GM21619 (cell line): ENCODE results near the gene SERPINA1.
"Not testable (repeated sequence)": the region's sequence is repeated elsewhere in the genome, so short reads cannot be mapped to it uniquely, and the experiment has no call there.

Source experiments
- ATAC-seq: cut with Tn5 transposase; IDR thresholded peaks from one replicate; pipeline ENCODE4 v1.9.1; 2021; ENCODE audit not compliant: unreplicated experiment

Gene SERPINA1

GRCh38 chr14:94372021-94372605, 16.3 kb downstream of the SERPINA1 start:
- ATAC-seq: no peak

GRCh38 chr14:94370524-94370910, 17.9 kb downstream of the SERPINA1 start:
- no peak for ATAC-seq

DNA sequence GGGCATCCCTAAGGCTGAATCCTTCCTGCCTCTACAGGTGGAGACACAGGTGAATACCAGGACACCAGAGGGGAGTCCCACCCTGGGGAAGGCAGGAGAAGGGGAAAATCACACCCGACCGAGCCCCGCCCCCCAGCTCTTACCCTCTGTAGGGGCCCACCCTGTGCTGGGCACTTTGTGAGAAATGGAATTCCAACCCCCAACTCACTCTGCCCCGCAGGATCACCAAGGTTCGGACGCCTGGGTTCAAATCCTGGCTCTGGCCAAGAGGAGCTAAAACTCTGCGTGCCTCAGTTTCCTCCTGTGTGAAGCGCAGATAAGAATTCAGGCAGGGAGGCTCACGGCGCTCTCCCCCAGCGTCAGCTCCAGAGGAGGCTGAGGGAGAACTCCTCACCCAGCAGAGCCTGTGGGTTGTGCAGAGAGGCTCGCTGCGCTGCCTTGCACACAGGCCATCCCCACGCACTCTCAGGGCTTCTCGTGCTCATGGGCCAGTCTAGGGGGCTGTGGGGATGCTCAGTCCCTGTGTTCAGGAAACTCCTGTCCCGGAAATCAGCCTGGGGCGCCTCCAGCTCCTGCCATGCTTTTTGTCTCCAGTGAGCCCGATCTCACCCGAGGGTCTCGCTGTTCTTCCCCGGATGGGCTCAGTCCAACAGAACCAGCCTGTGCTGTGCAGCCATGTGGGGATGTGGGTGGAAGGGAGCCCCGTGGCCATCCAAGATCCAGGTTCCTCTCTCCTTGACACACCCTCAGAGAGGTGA, 18.5 kb downstream of the SERPINA1 start:
- ATAC-seq: not testable (repeated sequence)

DNA sequence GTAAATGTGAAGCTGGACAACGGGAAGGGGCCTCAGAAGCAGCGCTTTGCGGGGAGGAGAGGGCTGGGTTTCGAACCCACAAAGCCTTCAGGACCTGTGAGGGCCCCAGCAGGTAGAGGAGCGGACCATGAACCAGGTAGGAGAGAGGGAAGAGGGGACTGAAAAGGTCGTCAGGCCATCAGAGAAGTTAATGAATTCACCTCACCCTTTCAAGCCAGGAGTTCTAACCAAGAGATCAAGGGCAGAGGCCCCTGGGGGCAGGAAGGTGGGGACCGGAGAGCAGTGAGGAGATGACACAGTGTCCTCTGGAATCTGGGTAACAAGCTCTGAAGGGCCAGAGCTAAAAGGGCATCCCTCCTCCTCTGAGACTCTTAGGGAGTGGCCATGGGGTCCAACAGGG, 19.4 kb downstream of the SERPINA1 start:
- no peak for ATAC-seq

DNA sequence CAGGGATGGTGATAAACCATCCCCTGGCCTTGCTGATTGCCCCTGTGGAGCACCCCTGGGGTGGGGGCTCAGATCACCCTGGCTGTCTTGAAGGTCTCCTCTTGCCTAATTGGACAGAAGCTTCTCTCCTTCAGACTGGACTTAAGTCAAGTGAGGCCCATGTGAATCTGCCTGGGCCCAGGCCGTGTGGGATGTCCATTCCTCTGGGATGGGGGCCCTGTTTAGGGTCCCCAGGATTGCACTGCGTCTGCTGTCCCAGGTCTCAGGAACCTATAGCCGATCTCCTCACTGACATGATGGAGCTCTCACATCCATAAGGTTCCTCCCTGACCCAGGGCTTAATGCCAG, 20.2 kb downstream of the SERPINA1 start:
- ATAC-seq: no peak

DNA sequence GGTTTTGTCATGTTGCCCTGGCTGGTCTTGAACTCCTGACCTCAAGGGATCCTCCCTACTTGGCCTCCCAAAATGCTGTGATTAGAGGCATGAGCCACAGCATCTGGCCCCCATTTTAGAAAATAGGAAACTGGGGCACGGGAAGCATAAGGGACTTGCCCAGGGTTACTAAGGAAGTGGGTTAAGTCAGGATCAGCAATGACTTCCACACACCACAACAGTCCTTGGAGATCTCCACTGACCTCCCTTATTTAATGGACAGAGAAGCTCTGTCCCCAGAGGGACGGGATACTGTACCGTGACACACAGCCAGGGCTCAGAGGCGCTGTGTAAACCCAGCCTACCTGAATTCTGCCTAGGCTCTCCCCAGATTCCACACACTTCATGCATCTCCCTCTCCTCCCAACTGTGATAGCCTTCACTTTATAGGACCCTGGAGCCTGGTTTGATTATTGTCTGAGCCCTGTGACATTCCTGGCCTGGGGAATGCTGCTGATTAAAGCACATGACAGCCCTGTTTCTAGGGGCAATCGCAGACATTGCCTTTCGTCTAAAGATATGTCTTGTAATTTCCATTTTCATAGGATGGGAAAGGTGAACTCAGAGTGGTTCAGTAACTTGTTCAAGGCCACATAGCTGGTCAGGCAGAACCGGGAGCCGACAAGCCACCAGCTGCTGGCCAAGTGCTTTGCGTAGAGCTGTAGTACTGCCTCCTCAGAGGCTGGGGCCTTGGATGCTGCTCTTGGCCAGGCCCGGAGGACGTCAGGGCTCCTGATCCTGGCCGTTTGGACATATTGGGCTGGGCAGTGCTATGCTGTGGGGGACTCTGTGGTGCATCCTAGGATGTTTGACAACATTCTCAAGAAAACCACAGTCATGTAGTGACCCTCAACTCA, 20.8 kb downstream of the SERPINA1 start:
- ATAC-seq: no peak

GRCh38 chr14:94366146-94366915, 22.1 kb downstream of the SERPINA1 start, which contains the start of gene SERPINA2:
Gene SERPINA2 (minus strand): TSS chr14:94366698.
- no peak for ATAC-seq

- no peak for ATAC-seq
Measured at GRCh38 chr14:94365624-94366023, 22.8 kb downstream of the SERPINA1 start.

- no peak for ATAC-seq
Measured at GRCh38 chr14:94364964-94365363, 23.4 kb downstream of the SERPINA1 start.

DNA sequence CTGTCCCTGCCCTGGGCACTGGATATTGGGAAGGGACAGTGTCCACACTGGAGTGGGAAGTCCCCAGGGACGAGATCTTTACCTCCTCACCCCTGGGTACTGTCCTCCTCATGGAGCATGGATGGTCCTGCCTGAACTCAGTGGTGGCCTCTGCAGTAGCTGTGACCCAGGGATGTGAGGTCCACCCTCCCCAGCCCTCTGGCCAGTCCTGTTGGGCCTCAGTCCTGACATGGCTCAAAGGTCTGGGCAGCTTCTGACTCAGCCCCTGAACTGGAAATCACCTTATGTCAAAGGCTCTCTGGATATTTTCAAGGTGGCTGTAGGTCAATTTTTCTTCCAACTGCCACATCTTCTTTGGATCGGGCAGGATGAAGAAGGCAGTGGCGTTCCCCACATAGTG, 24.4 kb downstream of the SERPINA1 start:
- ATAC-seq: no peak

DNA sequence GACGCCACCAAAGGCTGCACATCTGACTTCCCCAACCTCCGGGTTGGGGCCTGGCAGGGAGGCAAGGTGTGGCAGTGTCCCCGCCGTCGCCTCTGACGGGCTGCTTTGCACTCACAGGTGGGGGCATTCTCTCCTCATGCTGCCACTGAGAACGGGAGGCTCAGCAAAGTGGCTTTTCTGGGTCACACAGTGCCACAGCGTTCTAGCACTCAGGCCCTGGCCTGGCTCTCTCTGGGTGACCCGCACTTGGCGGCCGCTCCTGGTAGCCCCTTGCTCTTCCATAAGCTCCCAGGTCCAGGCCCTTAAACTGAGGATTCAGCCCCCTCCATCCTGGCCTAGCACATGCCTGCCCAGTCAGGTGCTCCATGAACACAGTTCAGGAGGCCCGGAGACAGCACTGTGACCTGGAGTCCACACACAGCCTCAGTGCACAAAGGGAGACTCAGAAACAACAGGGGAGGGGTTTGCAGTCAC, 25.2 kb downstream of the SERPINA1 start:
- ATAC-seq: no peak

DNA sequence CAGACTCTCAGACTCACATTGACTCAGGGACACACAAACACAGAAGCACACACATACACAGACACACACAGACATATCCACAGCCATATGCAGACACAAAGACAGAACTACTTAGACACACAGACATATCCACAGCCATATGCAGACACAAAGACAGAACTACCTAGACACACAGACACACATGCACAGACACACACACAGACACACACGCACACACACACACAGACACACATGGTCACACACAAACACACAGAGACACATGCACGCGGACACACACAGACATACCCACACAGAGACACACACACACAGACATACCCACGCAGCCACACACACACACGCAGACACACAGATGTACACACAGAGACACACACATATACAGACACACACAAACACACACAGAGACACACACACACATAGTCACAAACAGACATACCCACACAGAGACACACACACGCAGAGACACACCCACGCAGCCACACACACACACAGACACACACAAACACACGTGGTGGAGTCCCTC, 25.7 kb downstream of the SERPINA1 start:
- ATAC-seq: no peak

- no peak for ATAC-seq
Measured at GRCh38 chr14:94361682-94362081, 26.7 kb downstream of the SERPINA1 start.

GRCh38 chr14:94360945-94361565, 27.3 kb downstream of the SERPINA1 start:
- ATAC-seq: no peak

DNA sequence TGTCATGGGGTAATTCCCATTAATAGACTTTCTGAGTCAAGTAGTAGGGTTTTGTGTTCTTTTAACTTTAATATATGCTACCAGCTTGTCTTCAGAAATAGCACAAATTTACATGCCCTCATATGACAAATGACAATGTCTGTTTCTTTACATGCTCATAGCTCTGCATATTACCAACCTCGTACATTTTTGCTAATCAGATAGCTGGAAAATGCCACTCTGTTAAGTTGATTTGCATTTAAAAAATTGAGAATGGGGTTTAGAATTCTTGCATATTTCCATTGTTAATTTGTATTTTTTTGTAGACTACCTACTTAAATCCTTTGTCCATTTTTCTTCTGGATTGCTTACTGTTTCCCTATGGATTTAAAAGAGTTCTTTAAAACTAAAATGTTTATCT, 31.2 kb downstream of the SERPINA1 start:
- no peak for ATAC-seq

DNA sequence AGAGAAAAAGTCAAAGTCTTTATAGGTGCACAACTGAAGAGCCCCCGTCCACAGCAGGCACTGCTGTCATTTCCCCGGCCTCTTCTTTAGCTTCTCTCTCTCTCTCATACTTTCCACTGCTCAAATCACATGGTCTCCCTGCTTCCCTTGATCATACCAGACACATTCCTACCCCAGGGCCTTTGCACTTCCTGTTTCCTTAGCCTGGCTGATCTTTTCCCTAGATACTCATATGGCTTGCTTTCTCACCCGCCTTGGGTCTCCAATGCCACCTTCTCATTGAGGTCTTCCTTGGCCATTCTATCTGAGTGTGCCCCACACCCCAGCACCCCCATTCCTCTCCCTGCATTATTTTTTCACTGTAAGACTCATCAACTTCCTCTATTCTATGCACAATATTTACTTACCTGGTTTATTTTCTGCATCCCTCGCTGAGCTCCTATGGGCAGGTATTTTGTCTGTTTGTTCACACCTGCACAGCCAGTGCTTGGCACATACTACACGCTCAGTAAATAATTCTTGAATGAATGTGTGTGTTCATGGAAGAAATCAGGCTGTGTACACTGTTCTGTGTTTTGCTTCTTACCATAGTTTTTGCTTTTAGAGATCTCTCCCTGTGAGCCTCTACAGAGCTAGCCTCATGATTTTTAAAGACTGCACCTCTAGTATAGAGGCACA, 31.9 kb downstream of the SERPINA1 start:
- ATAC-seq: no peak

GRCh38 chr14:94355191-94355794, 33.1 kb downstream of the SERPINA1 start:
- no peak for ATAC-seq

DNA sequence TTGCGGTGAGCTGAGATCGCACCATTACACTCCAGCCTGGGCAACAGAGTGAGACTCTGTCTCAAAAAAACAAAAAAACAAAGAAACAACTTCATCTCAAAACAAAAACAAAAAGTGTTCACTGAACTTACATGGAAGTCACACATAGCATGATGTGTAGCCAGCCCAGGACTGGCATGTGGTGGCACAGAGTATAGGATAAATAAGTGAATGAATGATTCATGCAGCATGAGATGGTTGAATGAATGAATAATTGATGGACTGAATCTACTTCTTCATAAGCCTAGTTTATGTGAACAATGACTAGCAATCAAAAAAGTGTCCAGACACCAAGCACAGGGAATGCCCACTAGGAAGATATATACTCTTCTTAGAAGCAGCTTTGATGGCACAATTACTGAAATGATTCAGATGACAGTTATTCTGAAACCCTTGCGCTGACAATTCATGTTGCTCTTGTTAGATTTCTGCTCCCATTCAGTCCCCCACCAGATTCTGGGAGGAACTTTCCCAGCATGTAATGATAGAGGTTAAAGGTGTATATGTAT, 33.7 kb downstream of the SERPINA1 start:
- ATAC-seq: no peak

- ATAC-seq: not testable (repeated sequence)
Measured at GRCh38 chr14:94354190-94354589, 34.2 kb downstream of the SERPINA1 start.
